Subcutaneous abdominal adipose tissue (tissue), 5 donors: ENCODE data around the gene IBTK.
"Not testable (repeated sequence)": the region's sequence is repeated elsewhere in the genome, so short reads cannot be mapped to it uniquely, and the experiment has no call there.

Experiments
- H3K27ac ChIP-seq: one replicate; pipeline ENCODE4 v1.7.0; 2013; ENCODE audit warnings: low read depth, mild to moderate bottlenecking, inconsistent platforms, low read length, moderate library complexity
- H3K27me3 ChIP-seq, 5 donors: one replicate each; pipeline ENCODE4 v1.7.0; 2013; ENCODE audit warnings: low read length in 5 of 5, inconsistent platforms in 1 of 5; ENCODE audit not compliant: control insufficient read depth in 5 of 5, insufficient read depth in 4 of 5
- H3K36me3 ChIP-seq, 5 donors: one replicate each; pipeline ENCODE4 v1.7.0; 2013; ENCODE audit warnings: low read length in 5 of 5; ENCODE audit not compliant: control insufficient read depth in 5 of 5, insufficient read depth in 5 of 5
- H3K4me1 ChIP-seq, 5 donors: one replicate each; pipeline ENCODE4 v1.7.0; 2013; ENCODE audit warnings: low read length in 5 of 5, mild to moderate bottlenecking in 3 of 5, moderate library complexity in 1 of 5; ENCODE audit not compliant: control insufficient read depth in 5 of 5, insufficient read depth in 5 of 5
- H3K4me3 ChIP-seq, 5 donors: one replicate each; pipeline ENCODE4 v1.7.0; 2013; ENCODE audit warnings: low read length in 5 of 5, low read depth in 1 of 5
- H3K9ac ChIP-seq, 5 donors: one replicate each; pipeline ENCODE4 v1.7.0; 2013; ENCODE audit warnings: low read length in 5 of 5, mild to moderate bottlenecking in 4 of 5, moderate library complexity in 3 of 5
- H3K9me3 ChIP-seq, 5 donors: one replicate each; pipeline ENCODE4 v1.7.0; 2013; ENCODE audit warnings: low read length in 5 of 5; ENCODE audit not compliant: control insufficient read depth in 5 of 5
- donor health status: healthy.
- donor health status: healthy.
- donor health status: healthy.
- donor health status: healthy.
- donor health status: healthy.

Gene IBTK

DNA sequence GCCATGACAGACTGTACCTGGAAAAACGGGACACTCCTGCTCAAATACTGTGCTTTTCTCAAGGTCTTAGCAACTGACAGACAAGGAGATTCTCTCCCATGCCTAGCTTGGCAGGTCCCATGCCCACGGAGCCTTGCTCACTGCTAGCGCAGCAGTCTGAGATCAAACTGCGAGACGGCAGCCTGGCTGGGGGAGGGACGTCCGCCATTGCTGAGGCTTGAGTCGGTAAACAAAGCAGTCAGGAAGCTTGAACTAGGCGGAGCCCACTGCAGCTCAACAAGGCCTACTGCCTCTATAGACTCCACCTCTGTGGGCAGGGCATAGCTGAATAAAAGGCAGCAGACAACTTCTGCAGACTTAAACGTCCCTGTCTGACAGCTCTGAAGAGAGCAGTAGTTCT lies 96.4 kb downstream of the IBTK start:
- not testable (repeated sequence) for H3K27me3 ChIP-seq, H3K27ac ChIP-seq, H3K4me1 ChIP-seq, H3K36me3 ChIP-seq, H3K9ac ChIP-seq, H3K9me3 ChIP-seq, H3K4me3 ChIP-seq

DNA sequence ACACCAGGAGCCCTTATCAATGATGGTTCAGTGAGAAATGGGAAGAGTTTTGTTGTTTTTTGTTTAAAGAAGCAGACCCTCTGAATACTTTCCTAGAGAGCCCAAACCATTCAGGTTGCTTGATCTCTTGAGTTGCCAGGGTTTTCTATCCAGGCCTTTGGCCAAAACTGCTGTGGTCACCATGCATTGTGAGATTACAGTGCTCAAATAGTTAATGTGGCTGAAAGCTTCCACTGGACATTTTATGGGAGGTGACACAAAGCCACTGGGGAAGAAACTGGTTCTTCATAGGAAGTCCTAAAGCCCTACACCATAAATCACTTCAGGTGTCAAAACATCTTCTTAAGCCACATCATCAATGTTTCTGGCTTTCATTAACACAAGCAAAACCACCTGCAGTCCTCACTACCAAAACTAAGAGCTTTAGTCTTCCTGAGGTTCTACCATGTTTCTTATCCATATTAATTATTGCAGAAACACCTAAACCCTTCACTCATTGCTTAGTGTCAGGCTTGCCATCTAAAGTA lies 101.6 kb downstream of the IBTK start:
- Histone ChIP-seq H3K27ac (no peak overlapping the region), H3K27me3 (no peaks in the 10 kb centered on the region), H3K4me1 (peaks cover 3 to 27% (median 10%) of the 10 kb centered on the region in 5 donors)

DNA sequence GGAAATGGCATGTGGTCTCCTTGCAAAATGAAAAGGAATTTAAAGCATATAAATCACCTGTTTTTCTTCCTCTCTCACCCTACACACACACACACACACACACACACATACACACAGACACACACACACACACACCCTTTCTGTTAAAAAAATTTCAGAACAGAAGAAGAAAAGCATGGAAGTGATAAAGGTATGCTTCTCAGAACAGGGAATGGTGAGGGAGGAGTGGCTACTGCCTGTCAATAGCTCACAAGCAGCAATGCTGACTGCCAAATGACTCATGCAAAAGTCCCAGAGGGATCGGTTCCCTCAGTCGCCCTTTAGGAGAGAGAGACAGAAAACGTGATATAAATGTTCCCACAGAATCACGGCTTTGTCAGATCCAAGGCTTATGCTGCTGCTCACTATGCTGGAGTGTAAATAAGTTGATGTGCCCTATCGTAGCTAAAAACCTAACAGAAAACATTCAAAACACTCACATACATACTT lies 102.6 kb downstream of the IBTK start:
- Histone ChIP-seq H3K4me3 (peak overlapping the region in 3 of 5 donors; percentile 3 to 32 (median 11)), H3K4me1 (peaks cover 3 to 27% (median 10%) of the 10 kb centered on the region in 5 donors)

More for the DNA sequence above, 101.6 kb downstream of the IBTK start:
- H3K9me3 ChIP-seq, result no peaks in the 10 kb centered on the region
- no peaks in the 10 kb centered on the region for H3K36me3 ChIP-seq
- H3K9ac ChIP-seq, result no peak overlapping the region
- H3K4me3 ChIP-seq, result no peak overlapping the region

DNA sequence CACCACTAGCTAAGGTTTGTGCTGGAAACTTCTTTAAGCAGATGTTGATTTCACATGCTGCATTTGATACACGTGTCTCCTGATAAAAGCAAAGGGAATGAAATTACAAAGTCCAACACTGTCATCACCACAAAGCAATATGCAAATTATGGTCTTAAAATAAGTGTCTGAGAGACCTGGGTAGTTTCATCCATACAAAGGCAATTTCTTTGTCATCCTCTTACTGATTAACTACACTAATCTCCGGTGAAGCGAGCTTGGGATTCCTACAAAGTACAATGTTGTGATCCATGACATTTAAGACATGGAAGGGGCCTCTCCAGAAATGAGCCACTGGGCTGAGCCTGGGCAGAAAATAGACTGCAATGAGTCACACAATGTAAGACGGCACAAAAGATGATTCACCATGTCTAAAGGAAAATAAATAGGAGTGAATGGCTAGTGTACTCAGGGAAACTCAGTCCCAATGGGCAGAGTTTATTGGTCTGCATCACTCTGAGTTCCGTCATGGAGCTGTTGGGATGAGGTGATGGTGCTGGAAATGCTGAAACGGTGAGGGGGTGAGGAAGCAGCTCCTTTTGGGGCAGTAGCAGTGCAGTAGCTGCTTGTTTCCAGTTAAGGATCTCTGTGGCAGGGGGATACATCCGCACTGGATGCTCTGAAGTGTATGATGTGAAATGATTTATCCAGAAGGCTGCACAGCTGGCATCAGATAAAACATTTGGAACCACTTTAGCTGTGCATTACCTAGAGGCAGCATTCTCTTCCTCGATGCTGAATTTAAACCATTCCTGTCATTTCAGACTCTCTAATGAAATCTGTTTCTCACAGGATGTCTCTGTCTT lies 103.3 kb downstream of the IBTK start:
- Histone ChIP-seq H3K4me3 (no peak overlapping the region), H3K4me1 (peaks cover 3 to 27% (median 10%) of the 10 kb centered on the region in 5 donors)

More for the DNA sequence above, 102.6 kb downstream of the IBTK start:
- Histone ChIP-seq H3K27ac (peak overlapping the region; percentile 31), H3K36me3 (no peaks in the 10 kb centered on the region), H3K9ac (peak overlapping the region in 1 of 5 donors; percentile 0), H3K9me3 (no peaks in the 10 kb centered on the region), H3K27me3 (no peaks in the 10 kb centered on the region)

DNA sequence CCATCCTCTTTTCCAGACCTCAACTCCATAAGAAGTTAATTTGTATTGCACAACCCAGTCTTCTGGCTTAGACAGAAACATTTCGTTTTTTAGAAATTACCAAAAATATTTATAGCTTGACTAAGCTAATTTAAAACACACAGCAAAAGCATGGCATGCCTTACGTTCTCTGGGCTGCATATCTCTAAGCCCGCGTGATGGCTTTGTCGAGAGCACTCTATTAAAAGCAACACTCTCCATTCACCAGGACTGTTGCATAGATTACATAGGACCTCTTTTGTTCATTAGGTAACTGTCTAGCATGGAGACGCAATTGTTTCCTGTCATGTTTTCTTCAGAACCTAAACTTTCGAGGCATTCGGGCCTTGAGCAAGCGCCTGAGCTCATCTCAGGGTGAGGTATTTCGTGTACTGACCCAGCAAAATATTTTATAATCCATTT lies 104.5 kb downstream of the IBTK start:
- Histone ChIP-seq H3K36me3 (no peaks in the 10 kb centered on the region), H3K4me3 (no peak overlapping the region), H3K9me3 (no peaks in the 10 kb centered on the region), H3K4me1 (peaks cover 3 to 27% (median 10%) of the 10 kb centered on the region in 5 donors), H3K27ac (peak overlapping the region; percentile 21), H3K9ac (no peak overlapping the region), H3K27me3 (no peaks in the 10 kb centered on the region)

More for the DNA sequence above, 103.3 kb downstream of the IBTK start:
- Histone ChIP-seq H3K36me3 (no peaks in the 10 kb centered on the region), H3K9me3 (no peaks in the 10 kb centered on the region), H3K9ac (no peak overlapping the region), H3K27ac (peak overlapping the region; percentile 31), H3K27me3 (no peaks in the 10 kb centered on the region)

DNA sequence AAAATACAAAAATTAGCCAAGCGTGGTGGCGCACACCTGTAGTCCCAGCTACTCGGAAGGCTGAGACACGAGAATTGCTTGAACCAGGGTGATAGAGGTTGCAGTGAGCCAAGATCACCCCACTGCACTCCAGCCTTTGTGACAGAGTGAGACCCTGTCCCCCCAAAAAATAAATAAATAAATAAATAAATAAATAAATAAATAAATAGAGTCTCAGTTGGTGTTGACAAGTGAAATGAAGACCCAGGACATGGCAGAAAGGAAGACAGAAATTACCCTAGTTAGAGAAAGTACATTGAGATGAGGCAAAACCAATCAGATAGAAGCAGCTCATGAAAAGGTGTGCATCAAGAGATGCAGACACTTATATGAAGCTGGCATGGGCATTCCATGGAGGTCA lies 105.0 kb downstream of the IBTK start:
- Histone ChIP-seq H3K27ac (no peak overlapping the region), H3K4me1 (peaks cover 3 to 27% (median 10%) of the 10 kb centered on the region in 5 donors), H3K27me3 (no peaks in the 10 kb centered on the region), H3K9ac (no peak overlapping the region), H3K9me3 (no peaks in the 10 kb centered on the region), H3K4me3 (no peak overlapping the region), H3K36me3 (no peaks in the 10 kb centered on the region)

DNA sequence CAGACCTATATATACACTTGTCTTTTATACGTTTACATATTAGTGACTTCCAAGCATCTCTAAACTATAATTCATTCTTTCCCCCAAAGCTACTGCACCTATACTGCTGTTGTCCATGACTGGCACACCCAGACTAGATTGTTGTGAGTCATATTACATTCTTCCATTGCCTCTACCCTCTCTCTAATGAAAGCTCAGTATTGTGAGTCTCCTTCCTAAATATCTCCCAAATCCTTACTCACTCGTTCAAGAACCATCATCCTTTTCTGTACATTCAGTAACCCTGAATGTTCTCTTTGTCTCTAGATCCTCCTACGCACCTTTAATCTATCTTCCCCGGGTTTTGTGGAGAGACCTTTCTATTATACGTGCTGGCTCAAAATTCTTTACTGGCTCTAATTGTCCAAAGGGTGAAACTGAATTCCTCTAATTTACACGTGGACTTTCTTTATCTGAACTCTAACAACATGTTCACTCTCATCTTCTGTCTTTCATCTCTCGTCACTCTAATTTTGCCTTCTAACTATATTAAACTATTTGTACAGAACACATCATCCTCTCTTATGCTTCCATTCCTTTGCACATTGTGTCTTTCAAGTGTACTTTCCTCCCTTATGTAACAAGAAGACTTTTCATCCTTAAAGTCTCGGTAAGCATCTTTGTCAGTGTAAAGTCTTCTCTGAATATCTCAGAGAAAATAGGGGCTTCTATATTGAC lies 109.3 kb downstream of the IBTK start:
- H3K4me3 ChIP-seq, result no peak overlapping the region
- H3K9me3 ChIP-seq, result no peaks in the 10 kb centered on the region
- no peaks in the 10 kb centered on the region for H3K27me3 ChIP-seq
- no peak overlapping the region for H3K9ac ChIP-seq
- no peak overlapping the region for H3K27ac ChIP-seq
- no peaks in the 10 kb centered on the region for H3K36me3 ChIP-seq
- H3K4me1 ChIP-seq, result peaks cover 0 to 6% (median 0%) of the 10 kb centered on the region in 5 donors

DNA sequence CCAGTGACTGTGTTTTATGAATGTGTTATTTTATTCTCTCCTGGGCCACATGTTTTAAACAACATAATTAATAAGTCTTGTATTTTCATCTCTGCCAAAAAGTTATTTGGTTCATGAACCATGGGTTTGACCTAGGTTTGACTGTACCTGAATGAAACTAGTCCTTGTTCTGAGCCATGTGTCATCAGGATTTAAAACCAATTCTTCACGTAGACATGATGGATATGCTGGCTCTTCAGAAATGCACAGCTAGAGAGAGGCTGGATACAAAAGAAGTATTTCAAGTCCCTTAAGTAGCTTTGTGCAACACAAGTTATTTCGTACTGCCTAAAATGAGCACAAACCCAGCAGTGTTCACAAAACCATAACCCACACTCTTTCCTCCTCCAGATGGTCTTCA lies 116.1 kb downstream of the IBTK start:
- no peak overlapping the region for H3K27ac ChIP-seq
- H3K36me3 ChIP-seq, result no peaks in the 10 kb centered on the region
- no peaks in the 10 kb centered on the region for H3K9me3 ChIP-seq
- H3K27me3 ChIP-seq, result no peaks in the 10 kb centered on the region
- no peak overlapping the region for H3K9ac ChIP-seq
- no peaks in the 10 kb centered on the region for H3K4me1 ChIP-seq
- no peak overlapping the region for H3K4me3 ChIP-seq

DNA sequence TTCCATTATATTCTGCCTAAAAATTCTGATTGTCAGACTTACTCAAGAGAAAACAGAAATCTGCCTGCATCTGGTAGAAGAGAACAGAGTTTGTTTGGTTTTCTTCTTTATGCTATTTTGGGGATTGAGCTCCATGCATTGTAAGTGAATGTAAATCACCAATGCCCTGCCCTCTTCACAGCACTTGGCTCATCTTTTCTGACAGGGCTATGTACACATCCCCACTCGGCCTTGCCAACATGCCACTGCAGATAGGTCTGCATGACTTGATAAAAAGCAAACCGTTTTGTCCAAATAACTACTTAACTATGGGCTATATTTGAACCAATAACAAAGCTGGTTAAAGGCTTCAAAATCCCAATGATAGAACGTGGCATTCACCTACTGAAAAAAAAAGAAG lies 117.7 kb downstream of the IBTK start:
- Histone ChIP-seq H3K27ac (no peak overlapping the region), H3K4me1 (no peaks in the 10 kb centered on the region), H3K36me3 (no peaks in the 10 kb centered on the region), H3K9me3 (no peaks in the 10 kb centered on the region), H3K27me3 (no peaks in the 10 kb centered on the region), H3K9ac (no peak overlapping the region), H3K4me3 (no peak overlapping the region)

DNA sequence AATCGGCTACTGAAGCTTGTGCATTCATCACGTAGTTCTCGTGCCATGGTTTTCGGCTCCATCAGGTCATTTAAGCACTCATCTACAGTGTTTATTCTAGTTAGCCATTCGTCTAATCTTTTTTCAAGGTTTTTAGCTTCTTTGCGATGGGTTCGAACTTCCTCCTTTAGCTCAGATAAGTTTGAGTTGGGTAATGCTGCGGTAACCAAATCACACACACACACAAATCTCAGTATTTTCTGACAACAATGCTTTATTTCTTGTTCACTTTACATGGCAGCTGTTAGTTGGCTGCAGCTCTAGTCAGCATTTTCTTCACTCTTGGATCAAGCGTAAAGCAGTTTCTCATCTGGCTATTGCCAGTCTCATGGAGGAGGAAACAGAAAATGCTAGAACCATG lies 118.6 kb downstream of the IBTK start:
- H3K4me3 ChIP-seq, H3K36me3 ChIP-seq, H3K9ac ChIP-seq, H3K9me3 ChIP-seq, H3K4me1 ChIP-seq, H3K27ac ChIP-seq, H3K27me3 ChIP-seq: not testable (repeated sequence)
